ENCODE measurements around the gene LNPK. TPM values are rescaled to one million over a fixed set of nuclear protein-coding genes. Genes with fewer than 3 reads are reported as not detected.

LNPK gene
- total RNA-seq, 2 donors from 2014 or later: 28.6 to 33.4 TPM

Other genes starting within 250 kb of the LNPK start
- not detected for gene EVX2, start 81.7 kb upstream of the LNPK start, total RNA-seq
- gene HOXD13, start 90.5 kb upstream of the LNPK start, total RNA-seq: not detected
- not detected for gene HOXD12, start 97.5 kb upstream of the LNPK start, total RNA-seq
- gene HOXD11, start 105.0 kb upstream of the LNPK start, total RNA-seq: not detected
- not detected for gene HOXD10, start 114.5 kb upstream of the LNPK start, total RNA-seq
- under 1 TPM; 0.13 to 0.27 TPM for gene HOXD9, start 120.5 kb upstream of the LNPK start, total RNA-seq
- 1 to 10 TPM; 1.2 to 1.3 TPM for gene HOXD8, start 127.4 kb upstream of the LNPK start, total RNA-seq
- gene HOXD4, start 149.3 kb upstream of the LNPK start, total RNA-seq: under 1 TPM; 0.29 to 0.53 TPM
- 1 to 10 TPM in 1 of 2 donors, under 1 TPM in 1; 0.73 to 1.1 TPM for gene HOXD3, start 155.0 kb upstream of the LNPK start, total RNA-seq
- under 1 TPM in 1 of 2 donors, not detected in 1; 0.21 TPM for gene HOXD1, start 186.4 kb upstream of the LNPK start, total RNA-seq